HepG2 (cell line): ENCODE data around the gene VASH2. TPM values are rescaled to one million over a fixed set of nuclear protein-coding genes. Genes with fewer than 3 reads are reported as not detected.

Experiments
- ATAC-seq: fragments of 200-7000 bp; cut with Tn5 transposase; 3 replicates; pipeline ENCODE4 v1.9.1; 2020; ENCODE audit warnings: mild to moderate bottlenecking, moderate library complexity
- BruUV-seq: library from RNA; stranded (reverse); fragments of 400-500 nt; replicated peaks from 2 replicates; lab custom pipeline; 2021; lab: Mats Ljungman, UMichigan
- CTCF ChIA-PET: fragments of 300-600 bp; formaldehyde crosslinking; extraction: SDS; loops from one replicate; lab custom pipeline; 2021; ENCODE audit warnings: low total read pairs, inconsistent platforms, low intra/inter-chr PET ratio; lab: Yijun Ruan, JAX
- POLR2A ChIA-PET: fragments of 350-600 bp; sonication (Branson Sonifier 250); formaldehyde crosslinking; loops from one replicate; lab custom pipeline; 2020; ENCODE audit warnings: antibody characterized with exemption, inconsistent platforms; lab: Yijun Ruan, JAX
- DNase-seq: peaks from one replicate; pipeline ENCODE4 v3.0.0-alpha.2; 2015; ENCODE audit warnings: low spot score
- FAIRE-seq: peaks from 3 replicates; lab custom pipeline; 2011; peaks lifted over from hg19 to GRCh38; lab: Jason Lieb, UNC
- H2AFZ ChIP-seq: one replicate; pipeline ENCODE4 v1.6.1; 2011; ENCODE audit warnings: low read length, inconsistent platforms
- H3K27ac ChIP-seq: fragments of 300-600 bp; 3 replicates; pipeline ENCODE4 v1.8.0; 2011; ENCODE audit warnings: mixed run types, mild to moderate bottlenecking, mixed read lengths, low read length, inconsistent platforms; ENCODE audit not compliant: insufficient read depth; ENCODE audit errors: extremely low read length
- H3K27me3 ChIP-seq, 2 experiments: fragments of 200-600 bp in 1 of 2; 2 replicates in 1 of 2; 3 replicates in 1 of 2; pipeline versions ENCODE4 v1.6.0 to v1.8.0; 2011; ENCODE audit warnings: low read length in 2 of 2, mild to moderate bottlenecking in 2 of 2, moderate library complexity in 2 of 2, inconsistent platforms in 1 of 2; ENCODE audit not compliant: insufficient read depth in 2 of 2, control insufficient read depth in 1 of 2
- H3K36me3 ChIP-seq, 2 experiments: fragments of 200-600 bp in 1 of 2; replicated peaks in 1 of 2; 2 replicates in 1 of 2; 3 replicates in 1 of 2; pipeline versions ENCODE4 v1.5.1 to v1.8.0; 2011; ENCODE audit warnings: low read length in 2 of 2, inconsistent platforms in 1 of 2; ENCODE audit not compliant: insufficient read depth in 2 of 2, control insufficient read depth in 1 of 2
- H3K4me1 ChIP-seq: 2 replicates; pipeline ENCODE4 v1.5.1; 2012; ENCODE audit warnings: low read length, inconsistent platforms; ENCODE audit not compliant: insufficient read depth
- H3K4me2 ChIP-seq: 2 replicates; pipeline ENCODE4 v1.6.0; 2011; ENCODE audit warnings: low read depth, low read length, inconsistent platforms
- H3K4me3 ChIP-seq, 3 experiments: fragments of 200-600 bp in 1 of 3; sonication (generic), shearing (Covaris generic) in 1 of 3; replicated peaks in 1 of 3; 2 replicates each; pipeline ENCODE4 v1.5.1; 2011 to 2016; ENCODE audit warnings: low read length in 3 of 3, inconsistent platforms in 2 of 3, low read depth in 2 of 3, mild to moderate bottlenecking in 2 of 3, control low read depth in 1 of 3, mixed read lengths in 1 of 3; ENCODE audit not compliant: insufficient read depth in 1 of 3
- H3K79me2 ChIP-seq: one replicate; pipeline ENCODE4 v1.6.1; 2011; ENCODE audit warnings: low read length, inconsistent platforms; ENCODE audit not compliant: insufficient read depth
- H3K9ac ChIP-seq: 2 replicates; pipeline ENCODE4 v1.6.0; 2011; ENCODE audit warnings: mild to moderate bottlenecking, low read depth, low read length, inconsistent platforms; ENCODE audit not compliant: insufficient read depth
- H3K9me3 ChIP-seq: 2 replicates; pipeline ENCODE4 v1.5.1; 2012; ENCODE audit warnings: mild to moderate bottlenecking, low read length
- H4K20me1 ChIP-seq: 2 replicates; pipeline ENCODE4 v1.6.0; 2011; ENCODE audit warnings: inconsistent platforms, mild to moderate bottlenecking, low read length, moderate library complexity; ENCODE audit not compliant: insufficient read depth
- ATF6 ChIP-seq: sonication (generic); formaldehyde crosslinking; conservative IDR thresholded peaks from 2 replicates; pipeline ENCODE4 v1.4.0; 2020; ENCODE audit warnings: missing genetic modification reagents
- CAMTA2 ChIP-seq: sonication (generic); formaldehyde crosslinking; IDR thresholded peaks from 2 replicates; pipeline ENCODE4 v1.4.0; 2020; ENCODE audit warnings: mild to moderate bottlenecking, missing genetic modification reagents, borderline replicate concordance
- KDM2A ChIP-seq: sonication (generic); formaldehyde crosslinking; IDR thresholded peaks from 2 replicates; pipeline ENCODE4 v1.4.0; 2020; ENCODE audit warnings: low read depth, missing genetic modification reagents, borderline replicate concordance
- MNT ChIP-seq: fragments of 450-650 bp; IDR thresholded peaks from 2 replicates; pipeline ENCODE4 v1.6.1; 2016
- NFKB2 ChIP-seq: sonication (generic); formaldehyde crosslinking; IDR thresholded peaks from 2 replicates; pipeline ENCODE4 v1.4.0; 2020; ENCODE audit warnings: missing genetic modification reagents, borderline replicate concordance
- PCBP2 ChIP-seq: fragments of 200-400 bp; formaldehyde crosslinking; optimal IDR thresholded peaks from 2 replicates; pipeline ENCODE3; 2018; ENCODE audit warnings: low read length, low read depth; ENCODE audit not compliant: poor library complexity, severe bottlenecking
- XBP1 ChIP-seq: sonication (generic); formaldehyde crosslinking; IDR thresholded peaks from 2 replicates; pipeline ENCODE4 v1.5.0; 2020; ENCODE audit warnings: missing genetic modification reagents
- ZNF75D ChIP-seq: sonication (generic); formaldehyde crosslinking; IDR thresholded peaks from 2 replicates; pipeline ENCODE4 v1.8.1; 2023; ENCODE audit warnings: missing genetic modification reagents, mild to moderate bottlenecking, borderline replicate concordance
- WGBS: methylation state at CpG from one replicate; pipeline ENCODE4 v1.1.6; 2017; ENCODE audit warnings: low lambda C conversion rate; 5-methylcytosine and 5-hydroxymethylcytosine counted together
- in situ Hi-C: cut with HindIII; loops from 2 replicates; pipeline ENCODE4 v1.10.0; 2017; ENCODE audit warnings: low pct_unique_long_range_greater_than_20kb; ENCODE audit not compliant: extremely low pct_ligation_motif_present
- intact Hi-C: fragments of 100-400 bp; cut with micrococcal nuclease; formaldehyde crosslinking; loops from one replicate; pipeline ENCODE4 v1.10.0; 2022; ENCODE audit not compliant: unreplicated experiment
- polyA plus RNA-seq, 8 experiments: library from polyadenylated mRNA; depleted of rRNA in 3 of 8; stranded (reverse) in 7 of 8; unstranded in 1 of 8; fragments of >200 nt; fragmentation: Illumina TruSeq in 4 of 8; extraction: Trizol in 4 of 8; gene quantifications; 2 replicates each; pipeline versions ENCODE4 v1.2.1 to v1.2.3, GENCODE V29; 2011 to 2016; ENCODE audit warnings: low read depth in 4 of 8, missing spikeins in 1 of 8, mixed read lengths in 1 of 8; ENCODE audit not compliant: insufficient read depth in 1 of 8
- total RNA-seq, 5 experiments: library from RNA; depleted of rRNA; stranded (reverse); fragments of >200 nt; fragmentation: Illumina TruSeq; extraction: Trizol; gene quantifications; 2 replicates each; pipeline ENCODE4 v1.2.3, GENCODE V29; 2016; ENCODE audit warnings: low read depth in 1 of 5

Gene VASH2
- total and polyA plus RNA-seq, 2 of the 13 experiments (the other 11 are each of a cell fraction or from before 2014, with no cell fraction given) = 0.44 to 1.00 TPM

DNA sequence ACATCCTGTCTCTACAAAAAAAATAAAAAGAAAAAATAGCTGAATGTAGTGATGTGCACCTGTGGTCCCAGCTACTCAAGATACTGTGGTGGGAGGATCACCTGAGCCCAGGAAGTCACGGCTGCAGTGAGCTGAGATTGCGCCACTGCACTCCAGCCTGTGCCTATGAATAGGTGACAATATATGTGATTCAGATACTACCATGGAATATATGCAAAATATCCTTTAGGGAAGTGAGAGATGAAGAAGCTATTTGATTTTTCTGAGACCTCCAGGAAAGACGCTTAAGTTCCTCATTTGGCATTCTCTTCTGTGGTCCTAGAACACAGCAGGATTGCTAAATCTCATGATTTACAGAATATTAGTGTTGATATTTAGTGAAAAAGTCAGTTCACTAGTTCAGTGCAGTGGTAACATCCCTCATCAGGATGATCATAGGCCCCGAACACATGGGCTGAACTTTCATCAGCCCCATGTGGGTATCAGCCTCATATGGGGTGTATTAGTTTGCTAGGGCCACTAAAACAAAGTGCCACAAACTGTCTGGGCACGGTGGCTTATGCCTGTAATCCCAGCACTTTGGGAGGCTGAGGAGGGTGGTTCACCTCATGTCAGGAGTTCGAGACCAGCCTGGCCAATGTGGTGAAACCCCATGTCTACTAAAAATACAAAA, 6.0 kb upstream of the VASH2 start:
- POLR2A ChIA-PET = no interaction called here
- H3K4me1 ChIP-seq = peaks cover 16% of the 10 kb centered on the region
- ATAC-seq = no peak
- H3K9ac ChIP-seq = no peak overlapping the region
- no peak for FAIRE-seq
- in situ Hi-C loops = no loop called here
- CTCF ChIA-PET = no interaction called here
- H3K4me3 ChIP-seq = no peak overlapping the region
- no peaks in the 10 kb centered on the region for H3K9me3 ChIP-seq
- H3K4me2 ChIP-seq = no peak overlapping the region
- no peaks in the 10 kb centered on the region for H3K36me3 ChIP-seq
- H3K79me2 ChIP-seq = no peaks in the 10 kb centered on the region
- TF ChIP-seq ZNF75D (no peak), PCBP2 (no peak), NFKB2 (no peak), CAMTA2 (CRISPR knock-in tag) (no peak)
- intact Hi-C loops = no loop called here
- DNase-seq = no peak
- 85% methylated on average over 5 of the region's 6 CpGs for WGBS
- no peak overlapping the region for H3K27ac ChIP-seq
- no peaks in the 10 kb centered on the region for H3K27me3 ChIP-seq
- no TSS peak for BruUV-seq
- H4K20me1 ChIP-seq = no peaks in the 10 kb centered on the region
- H2AFZ ChIP-seq = no peak overlapping the region

- no peaks in the 10 kb centered on the region for H3K27me3 ChIP-seq
- TF ChIP-seq KDM2A (CRISPR knock-in tag) (no peak), XBP1 (CRISPR knock-in tag) (no peak), ATF6 (CRISPR knock-in tag) (no peak), MNT (peak; percentile 52; the same call in 1 of the 2 replicates)
- peaks cover 21% of the 10 kb centered on the region for H3K4me1 ChIP-seq
- WGBS = 88% methylated on average over 2 of the region's 2 CpGs
- no peaks in the 10 kb centered on the region for H3K79me2 ChIP-seq
- intact Hi-C loops = loop anchor here (5.0 kb wide), 1 partner anchor 37 kb away; no protein-coding TSS in a partner anchor
- in situ Hi-C loops = no loop called here
- ChIA-PET POLR2A (no interaction called here), CTCF (no interaction called here)
- H3K9ac ChIP-seq = no peak overlapping the region
- H3K36me3 ChIP-seq = no peaks in the 10 kb centered on the region
- no peak overlapping the region for H3K27ac ChIP-seq
- H3K4me2 ChIP-seq = no peak overlapping the region
- no peaks in the 10 kb centered on the region for H3K9me3 ChIP-seq
- DNase-seq = no peak
- BruUV-seq = no TSS peak
- no peak overlapping the region for H3K4me3 ChIP-seq
- ATAC-seq = no peak
- H4K20me1 ChIP-seq = no peaks in the 10 kb centered on the region
- FAIRE-seq = no peak
- H2AFZ ChIP-seq = no peak overlapping the region
These were observed 5.3 kb upstream of the VASH2 start for GRCh38 chr1:212945056-212945455.
